ENCODE results near the gene RIMBP3C.
"Not testable (repeated sequence)": the region's sequence is repeated elsewhere in the genome, so short reads cannot be mapped to it uniquely, and the experiment has no call there.

The RIMBP3C gene

DNA sequence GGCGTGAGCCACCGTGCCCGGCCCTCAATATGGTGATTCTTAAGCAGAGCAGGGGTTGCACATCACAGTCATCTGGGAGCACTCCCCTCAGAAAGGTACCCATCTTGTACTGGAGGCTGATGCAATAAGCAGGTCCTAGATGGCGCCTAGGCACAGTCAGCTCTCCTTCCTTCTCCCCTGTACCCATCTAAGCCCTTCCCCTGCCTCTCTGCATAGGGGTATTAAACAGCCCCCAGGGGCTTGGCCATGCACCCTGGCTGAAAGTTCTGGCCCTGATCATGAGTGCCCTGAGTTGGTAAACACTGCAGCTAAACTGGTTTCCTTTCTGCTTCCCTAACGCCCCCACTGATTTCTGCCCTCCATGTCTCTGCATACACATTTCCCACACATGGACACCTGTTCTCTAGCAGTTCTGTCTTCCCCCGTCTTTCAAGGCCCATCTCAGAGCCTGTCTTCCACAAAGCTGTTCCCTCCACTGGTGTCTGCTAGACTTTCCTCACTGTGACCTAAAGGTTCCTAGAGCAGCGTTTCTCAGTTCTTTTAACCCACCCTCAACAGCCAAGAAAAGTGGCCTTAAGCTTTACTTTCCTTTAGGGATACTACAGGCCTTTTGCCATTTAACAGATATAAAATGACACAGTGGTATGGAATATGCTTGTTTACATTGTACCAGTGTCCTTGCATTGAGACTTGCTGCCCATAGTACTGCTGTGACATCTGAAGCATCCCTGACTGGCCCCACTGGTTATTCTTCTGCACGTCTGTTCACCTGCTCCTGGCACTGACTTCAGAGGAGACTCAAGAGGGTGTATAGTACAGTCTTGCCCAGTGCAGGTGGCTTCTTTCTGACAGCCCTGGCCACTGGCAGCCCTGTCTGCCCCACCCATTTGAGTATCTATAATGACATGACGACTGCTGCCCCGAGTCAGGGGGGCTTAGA, 31.8 kb upstream of the RIMBP3C start:
- H3K4me3 ChIP-seq (ENCODE audit: control insufficient read depth, low read depth, low read length): no peak overlapping the region
- TF ChIP-seq, protein P1, sequence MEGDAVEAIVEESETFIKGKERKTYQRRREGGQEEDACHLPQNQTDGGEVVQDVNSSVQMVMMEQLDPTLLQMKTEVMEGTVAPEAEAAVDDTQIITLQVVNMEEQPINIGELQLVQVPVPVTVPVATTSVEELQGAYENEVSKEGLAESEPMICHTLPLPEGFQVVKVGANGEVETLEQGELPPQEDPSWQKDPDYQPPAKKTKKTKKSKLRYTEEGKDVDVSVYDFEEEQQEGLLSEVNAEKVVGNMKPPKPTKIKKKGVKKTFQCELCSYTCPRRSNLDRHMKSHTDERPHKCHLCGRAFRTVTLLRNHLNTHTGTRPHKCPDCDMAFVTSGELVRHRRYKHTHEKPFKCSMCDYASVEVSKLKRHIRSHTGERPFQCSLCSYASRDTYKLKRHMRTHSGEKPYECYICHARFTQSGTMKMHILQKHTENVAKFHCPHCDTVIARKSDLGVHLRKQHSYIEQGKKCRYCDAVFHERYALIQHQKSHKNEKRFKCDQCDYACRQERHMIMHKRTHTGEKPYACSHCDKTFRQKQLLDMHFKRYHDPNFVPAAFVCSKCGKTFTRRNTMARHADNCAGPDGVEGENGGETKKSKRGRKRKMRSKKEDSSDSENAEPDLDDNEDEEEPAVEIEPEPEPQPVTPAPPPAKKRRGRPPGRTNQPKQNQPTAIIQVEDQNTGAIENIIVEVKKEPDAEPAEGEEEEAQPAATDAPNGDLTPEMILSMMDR (conservative IDR thresholded peaks at IDR 0.05; ENCODE audit: control insufficient read depth, insufficient read depth, low read depth, low read length): no peak
- no peak for DNase-seq (ENCODE audit: low read depth)

GRCh38 chr22:21581009-21581713, 29.9 kb upstream of the RIMBP3C start:
- not testable (repeated sequence) for DNase-seq (ENCODE audit: low read depth); H3K4me3 ChIP-seq (ENCODE audit: control insufficient read depth, low read depth, low read length)

GRCh38 chr22:21580623-21581007, 29.4 kb upstream of the RIMBP3C start:
- H3K4me3 ChIP-seq (ENCODE audit: control insufficient read depth, low read depth, low read length); DNase-seq (ENCODE audit: low read depth): not testable (repeated sequence)

GRCh38 chr22:21579474-21579851, 28.2 kb upstream of the RIMBP3C start:
- DNase-seq (ENCODE audit: low read depth): no peak
- TF ChIP-seq, protein P1 (conservative IDR thresholded peaks at IDR 0.05; ENCODE audit: control insufficient read depth, insufficient read depth, low read depth, low read length): no peak
- H3K4me3 ChIP-seq (ENCODE audit: control insufficient read depth, low read depth, low read length): no peak overlapping the region

DNA sequence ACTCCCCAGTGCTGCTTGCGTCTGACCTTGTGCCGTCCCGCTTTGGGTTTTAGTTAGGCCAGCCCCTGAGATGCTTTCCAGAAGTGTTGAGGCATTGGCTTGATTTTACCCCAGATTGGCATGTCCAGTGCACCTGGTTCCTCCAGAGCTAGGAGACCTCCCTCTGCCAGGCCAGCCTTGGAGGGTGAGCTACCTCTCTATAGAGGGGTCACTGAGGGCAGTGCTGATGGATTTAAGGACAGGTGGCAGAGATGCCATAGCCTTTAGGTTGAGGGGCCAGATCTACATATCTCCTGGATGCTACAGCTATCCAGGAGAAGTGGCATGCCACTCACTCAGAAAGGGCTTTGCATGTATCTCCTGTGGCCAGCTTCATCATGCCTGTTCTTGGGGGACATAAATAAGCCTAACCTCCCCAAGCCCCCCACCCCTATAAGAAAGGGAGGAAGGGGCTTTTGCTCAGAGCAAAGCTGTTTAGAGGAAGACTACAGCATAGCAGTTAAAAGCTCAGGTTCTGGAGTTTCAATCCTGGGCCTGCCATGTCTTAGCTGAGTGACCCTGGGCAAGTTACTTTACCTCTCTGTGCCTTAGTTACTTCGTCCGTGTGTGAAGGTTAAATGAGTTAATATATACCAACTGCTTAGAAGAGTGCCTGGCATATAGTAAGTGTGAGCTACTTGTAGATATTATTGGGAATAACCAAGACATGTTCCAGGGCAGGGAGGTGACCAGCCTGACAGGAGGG, 22.7 kb upstream of the RIMBP3C start:
- TF ChIP-seq, protein P1 (conservative IDR thresholded peaks at IDR 0.05; ENCODE audit: control insufficient read depth, insufficient read depth, low read depth, low read length): no peak
- DNase-seq (ENCODE audit: low read depth): no peak
- no peak overlapping the region for H3K4me3 ChIP-seq (ENCODE audit: control insufficient read depth, low read depth, low read length)

DNA sequence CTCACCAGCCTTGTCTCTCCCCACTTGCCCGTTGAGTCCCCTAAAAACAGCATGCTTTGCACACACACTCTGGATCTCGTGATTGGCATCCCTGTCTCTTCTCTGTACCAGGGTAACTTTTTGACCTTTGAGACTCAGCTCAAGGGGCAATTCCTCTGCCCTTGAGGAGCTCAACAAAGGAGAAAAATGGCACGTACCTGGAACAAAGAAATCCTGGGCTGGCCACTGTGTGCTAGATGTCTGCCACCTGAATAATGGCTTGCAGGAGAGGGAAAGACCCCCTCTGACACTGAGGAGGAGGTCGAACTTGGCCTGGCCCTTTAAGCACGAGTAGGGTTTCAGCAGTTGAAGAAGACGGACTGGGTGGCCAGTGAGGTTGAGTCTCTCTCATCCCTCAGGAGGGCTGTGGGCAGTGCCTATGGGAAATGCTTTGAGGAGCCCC, 22.1 kb upstream of the RIMBP3C start:
- TF ChIP-seq, protein P1 (conservative IDR thresholded peaks at IDR 0.05; ENCODE audit: control insufficient read depth, insufficient read depth, low read depth, low read length): no peak
- no peak overlapping the region for H3K4me3 ChIP-seq (ENCODE audit: control insufficient read depth, low read depth, low read length)

DNA sequence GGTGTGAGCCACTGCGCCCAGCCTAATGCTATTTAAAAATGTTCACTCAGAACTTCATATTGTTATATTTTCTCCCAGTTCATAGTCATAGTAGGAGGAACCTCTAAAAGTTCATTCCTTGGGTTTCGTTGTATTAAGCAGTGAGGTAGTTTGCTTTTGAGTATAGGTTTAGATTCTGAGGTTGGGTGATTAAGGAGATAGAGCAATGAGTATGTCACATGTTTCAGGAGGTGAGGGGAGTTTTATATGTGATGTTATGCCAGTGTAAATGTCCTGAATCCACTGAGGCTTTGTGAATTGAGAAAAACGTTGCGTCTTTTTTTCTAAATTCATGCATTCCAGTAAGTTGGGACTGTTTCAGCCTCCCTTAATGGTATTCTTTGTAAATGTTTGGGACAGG, 20.4 kb upstream of the RIMBP3C start:
- no peak overlapping the region for H3K4me3 ChIP-seq (ENCODE audit: control insufficient read depth, low read depth, low read length)
- DNase-seq (ENCODE audit: low read depth): no peak
- TF ChIP-seq, protein P1 (conservative IDR thresholded peaks at IDR 0.05; ENCODE audit: control insufficient read depth, insufficient read depth, low read depth, low read length): no peak

More for the DNA sequence above, 22.1 kb upstream of the RIMBP3C start:
- DNase-seq (ENCODE audit: low read depth): no peak
